GM19395 (cell line): ENCODE results near the gene LRCH2.

Experiments used
- ATAC-seq: cut with Tn5 transposase; IDR thresholded peaks from one replicate; pipeline ENCODE4 v1.9.1; 2021; ENCODE audit warnings: mild to moderate bottlenecking, moderate library complexity; ENCODE audit not compliant: unreplicated experiment

LRCH2 gene

GRCh38 chrX:115067812-115068211 is 166.1 kb downstream of the LRCH2 start:
- no peak for ATAC-seq

DNA sequence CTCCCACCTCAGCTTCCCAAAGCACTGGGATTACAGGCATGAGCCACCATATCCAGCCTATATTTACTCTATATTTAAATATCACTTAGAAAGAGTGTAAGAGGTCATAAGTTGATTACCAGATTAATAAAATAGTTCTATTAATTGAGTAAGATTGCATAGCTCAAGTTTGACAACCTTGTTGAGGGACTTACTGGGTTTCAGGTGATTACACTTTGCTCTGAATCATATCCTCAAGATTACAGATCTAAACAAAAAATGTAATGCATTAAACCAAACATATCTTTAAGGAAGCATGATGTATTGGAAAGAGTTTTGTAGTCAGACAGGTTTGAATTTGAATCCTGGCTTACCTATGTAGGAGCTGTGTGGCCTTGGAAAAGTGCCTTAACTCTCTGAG is 168.6 kb downstream of the LRCH2 start:
- ATAC-seq, result no peak
